WI38 (cell line): ENCODE results near the gene SSX2IP.
"Not testable (repeated sequence)": the region's sequence is repeated elsewhere in the genome, so short reads cannot be mapped to it uniquely, and the experiment has no call there.

Experiments
- H3K4me3 ChIP-seq: 2 replicates; pipeline ENCODE4 v1.5.1; 2011; ENCODE audit warnings: low read depth, mild to moderate bottlenecking, control low read depth, low read length
- TF ChIP-seq, protein P1 (sequence below): IDR thresholded peaks from 2 replicates; pipeline ENCODE4 v1.5.1; 2012; ENCODE audit warnings: low read depth, mild to moderate bottlenecking, control low read depth, low read length

SSX2IP gene

GRCh38 chr1:84731519-84731918 is 41.3 kb upstream of the SSX2IP start:
- TF ChIP-seq, protein P1, sequence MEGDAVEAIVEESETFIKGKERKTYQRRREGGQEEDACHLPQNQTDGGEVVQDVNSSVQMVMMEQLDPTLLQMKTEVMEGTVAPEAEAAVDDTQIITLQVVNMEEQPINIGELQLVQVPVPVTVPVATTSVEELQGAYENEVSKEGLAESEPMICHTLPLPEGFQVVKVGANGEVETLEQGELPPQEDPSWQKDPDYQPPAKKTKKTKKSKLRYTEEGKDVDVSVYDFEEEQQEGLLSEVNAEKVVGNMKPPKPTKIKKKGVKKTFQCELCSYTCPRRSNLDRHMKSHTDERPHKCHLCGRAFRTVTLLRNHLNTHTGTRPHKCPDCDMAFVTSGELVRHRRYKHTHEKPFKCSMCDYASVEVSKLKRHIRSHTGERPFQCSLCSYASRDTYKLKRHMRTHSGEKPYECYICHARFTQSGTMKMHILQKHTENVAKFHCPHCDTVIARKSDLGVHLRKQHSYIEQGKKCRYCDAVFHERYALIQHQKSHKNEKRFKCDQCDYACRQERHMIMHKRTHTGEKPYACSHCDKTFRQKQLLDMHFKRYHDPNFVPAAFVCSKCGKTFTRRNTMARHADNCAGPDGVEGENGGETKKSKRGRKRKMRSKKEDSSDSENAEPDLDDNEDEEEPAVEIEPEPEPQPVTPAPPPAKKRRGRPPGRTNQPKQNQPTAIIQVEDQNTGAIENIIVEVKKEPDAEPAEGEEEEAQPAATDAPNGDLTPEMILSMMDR: no peak
- H3K4me3 ChIP-seq: no peak overlapping the region

DNA sequence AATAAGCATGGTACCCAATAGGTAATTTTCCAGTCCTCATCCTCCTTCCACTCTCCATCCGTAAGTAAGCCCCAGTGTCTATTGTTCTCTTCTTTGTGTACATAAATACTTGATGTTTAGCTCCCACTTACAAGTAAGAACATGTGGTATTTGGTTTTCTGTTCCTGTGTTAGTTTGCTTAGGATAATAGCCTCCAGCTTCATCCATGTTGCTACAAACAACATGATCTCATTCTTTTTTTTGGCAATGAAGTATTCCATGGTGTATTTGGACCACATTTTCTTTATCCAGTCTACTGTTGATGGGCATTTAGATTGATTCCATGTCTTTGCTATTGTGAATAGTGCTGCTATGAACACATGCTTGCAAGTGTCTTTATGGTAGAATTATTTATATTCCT is 37.5 kb upstream of the SSX2IP start:
- not testable (repeated sequence) for H3K4me3 ChIP-seq

- H3K4me3 ChIP-seq: no peak overlapping the region
- TF ChIP-seq, protein P1: no peak
Measured at GRCh38 chr1:84726593-84727499, 36.6 kb upstream of the SSX2IP start.

DNA sequence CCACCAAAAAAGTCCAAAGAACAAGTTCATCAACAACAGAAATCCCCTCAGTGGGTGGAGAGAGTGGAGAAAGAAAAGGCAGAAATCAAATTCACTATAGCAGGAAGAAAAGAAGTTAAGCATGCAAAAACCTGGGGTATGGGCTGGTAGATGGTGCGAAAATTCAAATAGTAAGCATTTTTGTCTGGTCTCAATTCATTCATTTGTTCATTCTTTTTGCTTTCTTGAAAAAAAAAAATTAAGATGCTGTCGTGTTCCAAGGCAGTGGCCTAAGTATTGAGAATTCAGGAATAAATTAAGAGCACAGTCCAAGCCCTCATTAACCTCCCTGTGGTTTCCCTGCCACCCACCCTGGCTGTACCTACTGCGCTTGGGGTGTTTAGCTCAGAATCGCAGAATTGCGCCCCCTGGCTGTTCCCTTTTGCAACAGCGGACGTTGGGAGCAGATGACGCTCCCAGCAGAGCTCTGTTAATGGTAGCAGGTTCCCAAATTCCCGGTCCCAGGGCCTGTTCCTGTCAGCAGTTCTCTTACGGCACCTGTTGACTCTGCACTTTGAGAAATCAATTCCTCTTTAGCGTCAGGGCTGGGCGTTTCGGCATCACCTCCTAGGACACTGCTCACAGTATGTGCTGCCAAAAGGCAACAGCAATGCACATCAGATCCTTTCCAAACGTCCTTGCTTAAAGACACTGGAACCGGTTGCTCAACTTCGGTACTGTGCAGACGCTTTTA is 34.0 kb upstream of the SSX2IP start:
- H3K4me3 ChIP-seq: no peak overlapping the region
- TF ChIP-seq, protein P1: peak; percentile 23; the same call in 1 of the 2 replicates

- TF ChIP-seq, protein P1: no peak
- H3K4me3 ChIP-seq: no peak overlapping the region
Measured at GRCh38 chr1:84722794-84723193, 32.5 kb upstream of the SSX2IP start.

GRCh38 chr1:84721872-84722271 is 31.6 kb upstream of the SSX2IP start:
- not testable (repeated sequence) for H3K4me3 ChIP-seq

- no peak overlapping the region for H3K4me3 ChIP-seq
Measured at GRCh38 chr1:84721152-84721551, 30.9 kb upstream of the SSX2IP start.

More at GRCh38 chr1:84721152-84721551, 30.9 kb upstream of the SSX2IP start:
- TF ChIP-seq, protein P1: no peak
